HCEC 1CT (cell line): ENCODE results near the gene ZYG11B.
"Not testable (repeated sequence)": the region's sequence is repeated elsewhere in the genome, so short reads cannot be mapped to it uniquely, and the experiment has no call there.

Experiments used
- DNase-seq: peaks from one replicate; pipeline ENCODE4 v3.0.0-alpha.2; 2017

The ZYG11B gene

DNA sequence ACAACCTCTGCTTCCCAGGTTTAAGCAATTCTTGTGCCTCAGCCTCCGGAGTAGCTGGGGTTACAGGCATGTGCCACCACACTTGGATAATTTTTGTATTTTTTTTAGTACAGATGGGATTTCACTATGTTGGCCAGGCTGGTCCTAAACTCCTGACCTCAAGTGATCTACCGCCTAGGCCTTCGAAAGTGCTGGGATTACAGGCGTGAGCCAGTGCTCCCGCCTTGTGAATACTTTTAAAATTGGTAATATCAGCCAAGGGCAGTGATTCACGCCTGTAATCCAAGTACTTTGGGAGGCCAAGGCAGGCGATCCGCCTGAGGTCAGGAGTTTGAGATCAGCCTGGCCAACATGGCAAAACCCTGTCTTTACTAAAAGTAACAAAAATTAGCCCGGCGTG lies 33.7 kb downstream of the ZYG11B start:
- no peak for DNase-seq

DNA sequence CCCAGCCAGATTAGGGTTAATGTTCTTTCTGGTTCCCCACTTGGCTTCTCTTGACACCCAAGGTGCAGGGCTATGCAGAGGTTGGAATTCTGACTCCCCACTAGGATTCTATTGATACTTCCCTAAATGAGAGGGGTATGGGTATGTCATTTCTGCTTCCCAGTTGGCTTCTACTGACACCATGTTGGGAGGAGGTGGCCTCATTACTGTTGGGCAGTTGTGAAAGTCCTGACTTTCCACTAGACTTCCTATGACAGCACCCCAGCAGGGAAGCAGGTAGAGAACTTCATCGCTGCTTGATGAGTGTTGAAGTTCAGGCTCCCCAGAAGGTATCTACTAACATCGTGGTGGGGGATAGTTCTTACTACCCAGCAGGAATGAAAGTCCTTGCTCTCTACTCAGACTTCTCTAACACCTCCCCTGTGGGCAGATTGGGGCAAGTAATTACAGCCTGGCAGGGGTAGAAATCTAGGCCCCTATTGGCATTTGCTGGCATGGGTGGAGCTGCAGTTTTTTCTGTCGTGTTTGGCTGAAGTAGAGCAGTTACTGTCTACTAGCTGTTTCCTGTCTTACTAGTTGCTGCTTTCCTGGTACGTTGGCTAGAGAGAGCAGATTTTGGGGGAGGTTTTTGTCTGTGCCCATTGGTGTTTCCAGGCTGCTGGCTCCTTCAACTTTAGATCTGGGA lies 41.5 kb downstream of the ZYG11B start:
- no peak for DNase-seq

DNA sequence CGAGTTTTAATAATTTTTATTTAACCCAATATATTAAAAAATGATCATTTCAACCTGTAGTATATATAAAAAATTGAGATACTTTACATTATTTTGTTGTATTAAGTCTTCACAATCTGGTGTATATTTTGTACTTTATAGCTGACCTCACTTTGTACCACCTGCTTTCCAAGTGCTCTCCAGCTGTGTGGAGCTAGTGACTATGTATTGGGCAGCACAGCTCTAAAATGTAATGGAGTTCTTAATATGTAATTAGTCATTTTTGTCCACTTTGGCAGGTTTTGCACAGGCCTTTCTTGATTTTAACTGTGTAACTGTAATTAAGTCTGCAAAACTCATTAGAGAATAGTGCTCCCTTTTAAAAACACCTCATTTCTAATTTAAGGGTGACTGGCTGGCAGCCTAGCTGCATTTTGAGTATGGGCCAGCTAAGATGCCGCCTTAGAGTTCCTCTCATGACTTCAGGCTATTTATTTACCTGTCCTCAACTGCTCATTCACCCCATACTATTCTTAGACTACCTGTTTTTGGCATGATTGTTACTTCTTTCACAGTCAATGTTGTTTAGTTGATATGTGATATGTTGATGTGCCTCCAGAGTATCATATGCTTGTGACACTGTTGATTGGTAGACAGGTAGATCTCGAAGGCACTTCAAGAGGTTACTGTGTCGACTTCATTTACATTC lies 43.2 kb downstream of the ZYG11B start:
- DNase-seq: no peak

DNA sequence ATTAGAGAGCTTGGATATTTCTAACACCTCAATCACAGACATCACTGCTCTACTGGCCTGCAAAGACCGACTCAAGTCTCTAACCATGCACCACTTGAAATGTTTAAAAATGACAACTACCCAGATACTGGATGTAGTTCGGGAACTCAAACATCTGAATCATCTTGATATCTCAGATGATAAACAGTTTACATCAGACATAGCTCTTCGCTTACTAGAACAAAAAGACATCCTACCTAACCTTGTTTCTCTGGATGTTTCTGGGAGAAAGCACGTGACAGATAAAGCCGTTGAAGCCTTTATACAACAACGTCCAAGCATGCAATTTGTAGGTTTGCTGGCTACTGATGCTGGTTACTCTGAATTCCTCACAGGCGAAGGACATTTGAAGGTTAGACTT lies 45.1 kb downstream of the ZYG11B start:
- no peak for DNase-seq

DNA sequence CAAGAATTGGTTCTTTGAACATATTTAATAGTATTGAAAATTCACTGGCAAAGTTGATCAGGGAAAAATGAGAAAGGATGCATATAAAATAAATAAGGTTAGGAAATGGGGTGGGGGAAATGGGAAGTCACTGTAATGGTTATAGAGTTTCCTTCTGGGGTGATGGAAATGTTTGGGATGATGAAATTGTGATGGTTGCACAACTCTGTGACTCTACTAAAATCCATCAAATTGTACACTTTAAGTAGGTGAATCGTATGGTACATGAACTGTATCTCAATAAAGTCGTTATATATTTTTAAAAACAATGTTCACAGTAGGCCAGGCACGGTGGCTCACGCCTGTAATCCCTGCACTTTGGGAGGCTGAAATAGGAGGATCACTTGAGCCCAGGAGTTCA lies 59.9 kb downstream of the ZYG11B start:
- DNase-seq: no peak

DNA sequence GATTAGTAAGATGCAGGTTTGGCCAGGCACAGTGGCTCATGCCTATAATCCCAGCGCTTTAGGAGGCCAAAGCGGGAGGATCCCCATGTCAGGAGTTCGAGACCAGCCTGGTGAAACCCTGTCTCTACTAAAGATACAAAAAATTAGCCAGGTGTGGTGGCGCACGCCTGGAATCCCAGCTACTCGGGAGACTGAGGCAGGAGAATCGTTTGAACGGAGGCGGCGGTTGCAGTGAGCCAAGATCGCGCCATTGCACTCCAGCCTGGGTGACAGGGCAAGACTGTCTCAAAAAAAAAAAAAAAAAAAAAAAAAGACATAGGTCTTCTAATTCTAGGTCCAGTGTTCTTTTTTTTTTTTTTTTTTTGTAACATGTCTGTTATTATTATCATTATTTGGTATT lies 64.2 kb downstream of the ZYG11B start:
- DNase-seq: not testable (repeated sequence)

DNA sequence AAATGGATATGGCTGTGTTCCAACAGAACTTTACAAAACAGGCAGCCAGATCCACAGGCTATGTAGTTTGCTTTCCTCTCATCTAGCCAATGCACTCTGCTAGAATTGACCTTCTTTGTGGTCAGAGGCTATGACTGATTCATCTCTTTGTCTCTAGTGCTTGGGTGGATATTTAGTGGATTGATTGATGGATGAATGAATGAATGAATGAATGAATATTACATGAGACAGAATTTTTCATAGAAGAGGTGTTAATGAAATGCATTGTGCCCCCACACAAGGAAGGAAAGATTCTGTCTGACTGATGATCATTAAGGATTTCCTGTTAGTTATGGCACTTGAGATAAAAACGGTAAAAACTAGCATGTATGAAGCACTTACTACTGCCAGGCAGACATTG lies 65.8 kb downstream of the ZYG11B start:
- no peak for DNase-seq

DNA sequence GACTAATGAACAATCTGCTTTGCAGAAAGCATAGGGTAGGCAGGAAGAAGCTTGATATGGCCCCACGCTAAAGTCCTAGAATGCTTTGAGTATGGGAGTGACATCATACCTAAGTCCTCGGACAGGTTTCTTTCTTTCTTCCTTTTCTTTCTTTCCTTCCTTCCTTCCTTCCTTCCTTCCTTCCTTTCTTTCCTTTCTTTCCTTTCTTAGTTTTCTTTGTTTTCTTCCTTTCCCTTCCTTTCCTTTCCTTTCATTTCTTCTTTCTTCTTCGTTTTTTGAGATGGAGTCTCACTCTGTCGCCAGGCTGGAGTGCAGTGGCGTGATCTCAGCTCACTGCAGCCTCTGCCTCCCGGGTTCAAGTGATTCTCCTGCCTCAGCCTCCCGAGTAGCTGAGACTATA lies 67.5 kb downstream of the ZYG11B start:
- not testable (repeated sequence) for DNase-seq

DNA sequence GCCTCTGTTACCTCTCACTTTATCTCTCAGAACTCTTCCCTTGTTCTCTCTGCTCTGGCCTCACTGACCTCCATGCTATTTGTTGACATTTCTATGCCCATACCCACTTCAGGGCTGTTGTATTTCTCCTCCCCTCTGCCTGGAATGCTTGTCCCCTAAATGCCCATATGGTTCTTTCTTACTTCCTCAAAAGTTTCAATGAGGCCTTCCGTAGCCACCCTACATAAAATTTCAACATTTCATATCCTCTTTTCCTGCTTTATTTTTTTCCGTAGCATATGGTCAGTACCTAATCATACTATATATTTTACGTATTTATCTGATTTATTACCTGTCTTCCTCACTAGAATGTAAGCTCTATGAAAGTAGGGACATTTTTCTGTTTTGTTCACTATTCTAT lies 69.2 kb downstream of the ZYG11B start:
- no peak for DNase-seq

DNA sequence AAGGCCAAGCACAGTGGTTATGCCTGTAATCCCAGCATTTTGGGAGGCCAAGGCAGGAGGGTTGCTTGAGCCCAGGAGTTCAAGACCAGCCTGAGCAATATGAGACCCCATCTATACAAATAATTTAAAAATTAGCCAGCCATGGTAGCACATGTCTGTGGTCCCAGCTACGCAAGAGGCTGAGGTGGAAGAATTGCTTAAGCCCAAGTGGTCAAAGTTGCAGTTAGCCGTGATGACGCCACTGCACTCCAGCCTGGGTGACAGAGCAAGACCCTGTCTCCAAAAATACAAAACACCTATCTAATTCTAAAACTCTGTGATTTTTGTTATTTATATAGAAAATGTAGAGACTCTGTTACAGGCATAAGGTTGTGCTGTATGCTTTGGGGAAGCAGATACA lies 72.1 kb downstream of the ZYG11B start:
- no peak for DNase-seq

DNA sequence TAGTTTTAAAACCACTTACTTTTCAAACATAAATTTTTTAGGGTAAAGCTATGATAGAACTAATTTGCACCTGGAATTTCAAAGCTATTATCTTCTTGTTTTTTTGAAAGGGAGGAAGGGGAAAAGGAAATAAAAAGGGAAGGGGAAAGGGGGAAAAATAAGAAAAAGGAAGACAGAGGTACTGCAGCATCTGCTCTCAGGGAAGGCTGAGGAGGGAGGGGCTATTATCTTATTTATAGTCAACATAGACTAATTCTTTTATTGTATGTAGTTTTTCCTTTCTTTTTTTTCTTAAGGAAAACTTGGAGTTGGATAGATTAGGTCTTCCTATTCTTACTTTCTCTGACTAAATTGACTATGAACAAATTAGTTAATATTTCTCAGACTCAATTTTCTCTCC lies 74.8 kb downstream of the ZYG11B start:
- no peak for DNase-seq

DNA sequence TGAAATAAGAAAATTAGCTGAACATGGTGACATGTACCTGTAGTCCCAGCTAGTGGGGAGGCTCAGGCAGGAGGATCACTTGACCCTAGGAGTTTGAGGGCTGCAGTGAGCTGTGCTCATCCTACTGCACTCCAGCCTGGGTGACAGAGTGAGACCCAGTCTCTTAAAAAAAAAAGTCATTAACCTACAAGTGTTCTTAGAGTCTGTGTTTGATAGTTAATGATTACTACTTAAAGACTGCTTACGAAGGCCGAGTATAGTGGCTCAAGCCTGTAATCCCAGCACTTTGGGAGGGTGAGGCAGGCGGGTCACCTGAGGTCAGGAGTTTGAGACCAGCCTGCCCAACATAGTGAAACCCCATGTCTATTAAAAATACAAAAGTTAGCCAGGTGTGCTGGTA lies 77.8 kb downstream of the ZYG11B start:
- DNase-seq: not testable (repeated sequence)

DNA sequence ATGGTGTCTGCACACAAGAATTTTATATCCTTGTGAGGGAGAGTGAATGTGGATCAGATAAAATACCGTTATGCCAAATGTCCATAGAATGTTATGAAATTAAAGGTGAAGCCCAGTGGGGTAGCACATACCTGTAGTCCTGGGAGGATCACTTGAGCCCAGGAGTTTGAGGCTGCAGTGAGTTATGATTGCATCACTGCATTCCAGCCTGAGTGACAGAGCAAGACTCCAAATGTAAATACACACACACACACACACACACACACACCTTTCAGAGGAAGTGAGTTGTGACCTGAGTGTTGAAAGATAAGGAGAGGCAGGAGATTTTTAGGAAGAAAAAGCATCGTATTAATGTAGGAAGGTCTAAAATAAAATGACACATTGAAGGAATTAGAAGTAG lies 88.2 kb downstream of the ZYG11B start:
- no peak for DNase-seq

DNA sequence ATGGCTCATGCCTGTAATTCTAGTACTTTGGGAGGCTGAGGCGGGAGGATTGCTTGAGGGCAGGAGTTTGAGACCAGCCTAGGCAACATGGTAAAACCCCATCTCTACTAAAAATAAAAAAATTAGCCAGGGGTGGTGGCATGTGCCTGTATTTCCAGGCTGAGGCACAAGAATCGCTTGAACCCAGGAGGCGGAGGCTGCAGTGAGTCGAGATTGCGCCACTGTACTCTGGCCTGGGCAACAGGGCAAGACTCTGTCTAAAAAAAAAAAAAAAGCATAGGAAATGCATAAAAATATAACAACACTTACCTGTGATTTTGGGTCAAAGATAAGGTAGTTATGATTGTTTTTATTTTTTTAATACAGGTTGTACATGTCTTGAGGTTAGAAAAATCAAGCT lies 94.6 kb downstream of the ZYG11B start:
- DNase-seq: not testable (repeated sequence)

DNA sequence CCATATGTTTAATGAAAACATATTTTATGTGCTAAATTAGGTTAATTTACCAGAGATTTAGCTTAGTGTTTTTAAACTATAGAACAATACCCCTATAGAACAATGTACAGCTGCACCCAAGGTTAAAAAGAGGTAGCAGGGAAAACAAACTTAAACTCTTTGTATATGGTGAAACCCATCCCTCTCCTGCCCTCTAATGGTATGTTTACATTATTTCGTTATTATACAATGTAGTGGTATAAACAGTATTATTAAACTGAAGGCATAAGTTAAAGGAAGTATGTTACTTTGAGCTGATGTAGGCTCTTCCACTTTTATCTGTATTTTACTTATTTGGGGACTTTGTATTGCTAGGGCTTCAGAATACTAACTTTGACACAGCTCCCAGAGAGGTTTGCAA lies 99.6 kb downstream of the ZYG11B start:
- peak; percentile 8 for DNase-seq

DNA sequence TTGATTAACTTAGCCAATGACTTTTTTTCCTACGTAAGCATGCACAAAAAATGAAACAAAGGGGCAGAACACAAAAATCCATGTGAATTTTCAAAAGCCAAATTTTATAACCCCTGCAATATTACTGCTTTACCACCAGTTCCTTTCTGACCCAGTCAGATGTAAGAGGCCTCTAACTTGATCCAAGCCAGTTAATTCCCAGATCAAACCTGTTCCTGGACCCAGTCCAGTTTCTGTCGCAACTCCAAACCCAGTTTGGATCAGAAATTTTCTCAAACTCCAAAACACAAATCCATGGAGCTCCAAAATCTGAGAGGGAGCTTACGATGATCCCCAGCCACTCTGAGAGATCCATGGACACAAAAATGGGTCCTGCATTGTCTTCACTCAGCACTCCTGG lies 108.5 kb downstream of the ZYG11B start:
- DNase-seq: no peak

DNA sequence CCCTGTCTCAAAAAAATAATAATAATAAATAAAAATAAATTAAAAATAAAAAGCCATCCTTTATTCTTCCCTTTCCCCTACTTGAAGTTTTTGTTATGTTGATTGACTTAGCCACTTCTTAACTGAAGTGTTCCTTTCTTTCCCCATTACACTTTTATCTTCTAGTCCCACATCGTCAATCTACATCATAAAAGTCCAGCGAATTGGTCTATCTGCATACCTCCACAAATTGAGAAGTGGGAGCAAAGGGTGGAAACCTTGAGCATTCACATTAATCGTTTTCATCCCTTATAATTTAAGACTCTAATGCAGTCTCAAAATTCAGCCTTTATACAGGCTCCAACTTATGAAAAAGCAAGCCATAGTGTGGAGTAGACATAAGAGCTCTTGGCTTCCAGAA lies 109.8 kb downstream of the ZYG11B start:
- DNase-seq: no peak

DNA sequence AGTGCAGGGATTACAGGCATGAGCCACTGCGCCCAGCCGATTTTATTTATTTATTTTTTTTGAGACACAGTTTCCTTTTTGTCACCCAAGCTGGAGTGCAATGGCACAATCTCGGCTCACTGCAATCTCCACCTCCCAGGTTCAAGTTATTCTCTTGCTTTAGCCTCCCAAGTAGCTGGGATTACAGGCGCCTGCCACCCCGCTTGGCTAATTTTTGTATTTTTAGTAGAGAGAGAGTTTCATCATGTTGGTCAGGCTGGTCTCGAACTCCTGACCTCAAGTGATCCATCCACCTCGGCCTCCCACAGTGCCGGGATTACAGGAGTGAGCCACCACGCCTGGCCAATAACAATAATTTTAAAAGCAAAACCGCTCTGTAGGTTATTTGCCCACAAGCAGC lies 112.9 kb downstream of the ZYG11B start:
- not testable (repeated sequence) for DNase-seq

DNA sequence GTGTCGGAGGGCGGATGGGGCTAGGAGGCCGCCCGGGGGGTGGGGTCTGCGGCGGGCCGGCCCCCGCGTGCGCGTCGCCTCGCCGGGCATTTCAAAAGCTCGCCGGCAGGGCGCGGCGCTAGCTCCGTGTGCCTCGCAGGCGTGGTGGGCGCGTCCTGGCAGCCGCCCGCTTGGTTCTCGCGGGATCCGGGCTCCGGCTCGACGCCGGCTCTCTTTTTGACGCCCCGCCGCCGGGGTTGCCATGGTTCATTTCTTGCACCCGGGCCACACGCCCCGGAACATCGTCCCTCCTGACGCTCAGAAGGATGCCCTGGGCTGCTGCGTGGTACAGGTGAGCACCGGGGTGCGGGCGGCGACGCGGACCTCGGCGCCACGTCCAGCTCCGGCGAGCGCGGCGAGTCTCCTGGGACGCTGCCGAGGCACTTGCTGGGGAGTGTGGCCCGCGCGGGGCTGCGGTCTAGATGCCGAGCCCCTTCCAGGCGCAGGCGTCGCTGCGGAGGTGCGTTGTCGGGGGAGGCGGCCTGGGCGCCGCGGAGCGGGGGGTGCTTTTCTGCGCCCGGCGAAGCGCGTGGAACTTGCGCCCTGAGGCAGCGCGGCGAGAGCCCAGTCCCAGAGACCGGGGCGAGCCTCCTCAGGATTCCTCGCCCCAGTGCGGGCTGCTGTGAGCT lies 116.5 kb downstream of the ZYG11B start, which contains the start of gene ZYG11A:
Gene ZYG11A, plus strand, starts transcription at position 118 of the 668 bp plus-strand sequence. Its CDS starts 124 bp downstream, at position 242.
- peak; percentile 54 for DNase-seq

DNA sequence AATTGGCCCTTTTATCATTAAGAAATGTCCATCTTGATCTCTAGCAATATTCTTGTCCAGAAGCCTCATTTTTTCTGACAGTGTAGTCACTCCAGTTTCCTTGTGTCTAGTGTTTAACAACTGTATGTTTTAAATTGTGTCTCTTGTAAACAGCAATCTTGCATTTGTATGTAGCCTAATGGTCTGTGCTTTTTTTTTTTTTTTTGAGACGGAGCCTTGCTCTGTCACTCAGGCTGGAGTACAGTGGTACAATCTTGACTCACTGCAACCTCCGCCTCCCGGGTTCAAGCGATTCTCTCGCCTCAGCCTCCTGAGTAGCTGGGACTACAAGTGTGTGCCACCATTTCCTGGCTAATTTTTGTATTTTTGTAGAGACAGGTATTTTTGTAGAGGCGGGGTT lies 118.9 kb downstream of the ZYG11B start:
- DNase-seq: not testable (repeated sequence)

DNA sequence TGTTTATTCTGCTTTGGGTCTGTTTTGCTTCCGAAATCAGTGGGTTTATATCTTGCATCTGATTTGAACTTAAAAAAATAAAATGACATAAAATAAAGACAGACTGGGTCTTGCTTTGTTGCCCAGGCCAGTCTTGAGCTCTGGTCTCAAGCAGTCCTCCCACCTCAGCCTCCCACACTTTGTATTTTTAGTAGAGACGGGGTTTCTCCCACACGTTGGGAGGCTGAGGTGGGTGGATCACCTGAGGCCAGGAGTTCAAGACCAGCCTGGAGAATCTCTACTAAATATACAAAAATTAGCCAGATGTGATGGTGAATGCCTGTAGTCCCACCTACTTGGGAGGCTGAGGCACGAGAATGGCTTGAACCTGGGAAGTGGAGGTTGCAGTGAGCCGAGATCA lies 122.2 kb downstream of the ZYG11B start:
- DNase-seq: no peak

DNA sequence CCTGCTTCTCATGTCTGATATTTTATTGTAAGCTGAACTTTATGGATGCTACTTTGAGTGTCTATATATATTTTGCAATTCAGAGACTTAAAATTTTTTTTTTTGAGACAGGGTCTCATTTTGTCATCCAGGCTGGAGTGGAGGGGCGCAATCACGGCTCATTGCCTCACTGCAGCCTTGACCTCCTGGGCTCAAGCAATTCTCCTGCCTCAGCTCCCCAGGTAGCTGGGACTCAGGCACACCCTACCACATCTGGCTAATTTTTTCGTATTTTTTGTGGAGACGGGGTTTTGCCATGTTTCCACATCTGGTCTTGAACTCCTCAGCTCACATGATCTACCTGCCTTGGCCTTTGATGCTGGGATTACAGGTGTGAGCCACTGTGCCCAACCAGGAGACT lies 124.7 kb downstream of the ZYG11B start:
- DNase-seq: no peak

DNA sequence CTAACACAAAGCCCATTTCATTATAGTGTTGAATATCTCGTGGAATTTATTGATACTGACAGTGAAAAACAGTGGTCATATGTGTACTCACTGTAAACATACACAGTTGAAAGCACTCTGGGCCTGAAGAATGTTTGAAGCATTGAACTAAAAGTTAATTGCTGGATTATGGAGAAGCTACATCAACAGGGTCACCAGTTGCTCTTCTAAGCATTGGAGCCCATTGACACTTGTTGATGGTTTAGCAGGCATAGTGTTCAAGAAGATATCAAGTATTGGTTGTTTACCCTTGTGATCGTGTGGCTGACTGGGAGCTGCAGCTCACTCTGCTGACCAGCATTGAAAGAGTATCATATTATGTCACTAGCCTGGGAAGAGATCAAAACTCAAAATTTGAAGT lies 126.6 kb downstream of the ZYG11B start:
- DNase-seq: no peak

DNA sequence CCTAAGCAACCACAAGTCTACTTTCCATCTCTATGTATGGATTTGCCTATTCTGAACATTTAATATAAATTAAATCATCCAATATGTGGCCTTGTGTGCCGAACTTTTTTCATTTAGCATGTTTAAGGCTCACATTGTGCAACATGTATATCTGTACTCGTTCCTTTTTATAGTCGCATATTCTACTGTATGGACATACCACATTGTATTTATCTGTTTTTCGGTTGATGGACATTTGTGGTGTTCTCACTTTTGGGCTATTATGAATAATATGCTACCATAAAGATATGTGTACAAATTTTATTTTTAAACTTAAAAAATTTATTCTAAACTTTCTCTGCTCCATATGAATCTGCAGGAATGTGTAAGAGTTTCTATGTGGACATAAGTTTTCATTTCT lies 129.3 kb downstream of the ZYG11B start:
- no peak for DNase-seq
